ENCODE data around the gene LANCL2. TPM values are rescaled to one million over a fixed set of nuclear protein-coding genes. Genes with fewer than 3 reads are reported as not detected.

The LANCL2 gene
- total RNA-seq, 1 experiment from 2014 or later: 26.4 TPM

GRCh38 chr7:55343860-55344606 lies 21.1 kb upstream of the LANCL2 start:
- no peak overlapping the region for H3K23ac ChIP-seq (ENCODE audit: insufficient read length, low read depth, low read length)
- H3K79me2 ChIP-seq (ENCODE audit: insufficient read depth, low read length): no peaks in the 10 kb centered on the region
- no peaks in the 10 kb centered on the region for H3K9me3 ChIP-seq (ENCODE audit: control insufficient read depth, low read depth, low read length)
- no peak overlapping the region for H3T11ph ChIP-seq (ENCODE audit: low read length)
- no peaks in the 10 kb centered on the region; the same call in 1 of the 2 replicates for H3K27me3 Mint-ChIP-seq (ENCODE audit: low read depth)
- H3K4me2 ChIP-seq (ENCODE audit: insufficient read depth, insufficient read length, low read length): no peak overlapping the region
- no peaks in the 10 kb centered on the region for H3K79me1 ChIP-seq (ENCODE audit: insufficient read depth, low read depth, low read length, poor library complexity, severe bottlenecking)
- H4K5ac ChIP-seq (ENCODE audit: insufficient read length, low read depth, low read length): no peak overlapping the region
- H3K4ac ChIP-seq (ENCODE audit: low read depth, low read length): no peak overlapping the region
- no peak overlapping the region for H2AFZ ChIP-seq (ENCODE audit: low read length)
- no peak overlapping the region for H3K27ac ChIP-seq (ENCODE audit: insufficient read length, low read depth, low read length)
- no peak overlapping the region for H2BK20ac ChIP-seq (ENCODE audit: low read depth, low read length, poor library complexity, severe bottlenecking)
- H3K4me1 ChIP-seq (ENCODE audit: insufficient read depth, low read length): no peaks in the 10 kb centered on the region; the same call in 1 of the 2 replicates
- DNase-seq: no peak
- H3K9ac ChIP-seq (ENCODE audit: extremely low read depth, insufficient read length, low read length): no peak overlapping the region
- TF ChIP-seq CTCF (conservative IDR thresholded peaks at IDR 0.05): peak; percentile 10; the same call in 1 of the 3 replicates
- H2AK5ac ChIP-seq (ENCODE audit: insufficient read length, low read length): no peak overlapping the region
- no peaks in the 10 kb centered on the region for H3K23me2 ChIP-seq (ENCODE audit: insufficient read length, low read depth, low read length, poor library complexity, severe bottlenecking)
- H3K9me3 Mint-ChIP-seq: peaks cover 0 to 3% of the 10 kb centered on the region in 2 experiments; a peak in 1 of 5 replicates
- H3K4me3 Mint-ChIP-seq: no peak overlapping the region
- no peak overlapping the region for H2BK120ac ChIP-seq (ENCODE audit: low read depth, low read length, poor library complexity, severe bottlenecking)
- no peak overlapping the region for H2BK15ac ChIP-seq (ENCODE audit: low read depth, low read length)
- H4K8ac ChIP-seq (replicated peaks; ENCODE audit: insufficient read length, low read depth, low read length): no peak overlapping the region
- H3K36me3 Mint-ChIP-seq (ENCODE audit: insufficient read depth in 1 of 3, low read depth in 3 of 3): no peaks in the 10 kb centered on the region
- no peak overlapping the region for H3K14ac ChIP-seq (ENCODE audit: insufficient read depth, low read length)
- H3K27ac Mint-ChIP-seq: no peak overlapping the region
- no peak overlapping the region for H2BK12ac ChIP-seq (ENCODE audit: insufficient read length, low read depth, low read length)
- no peaks in the 10 kb centered on the region for H4K20me1 ChIP-seq (ENCODE audit: control insufficient read depth, insufficient read depth, insufficient read length)
- no peak overlapping the region for H2BK5ac ChIP-seq (ENCODE audit: insufficient read length, low read length)
- no CpG with 5 or more reads among the region's 47 CpGs for WGBS (ENCODE audit: extremely low coverage, insufficient read length, low lambda C conversion rate)
- H3K4me1 Mint-ChIP-seq: peaks cover 5 to 6% of the 10 kb centered on the region in 2 experiments; a peak in 3 of 4 replicates
- no peak overlapping the region for H4K91ac ChIP-seq (ENCODE audit: insufficient read length, low read depth, low read length)
- no peak overlapping the region for H3K18ac ChIP-seq (ENCODE audit: insufficient read length, low read depth, low read length)
- H3K27me3 ChIP-seq (ENCODE audit: insufficient read depth, low read length): no peaks in the 10 kb centered on the region
- H3K56ac ChIP-seq (ENCODE audit: insufficient read length, low read depth, low read length): no peak overlapping the region

Data from H9 (cell line).